Cortex of kidney (tissue), 1 donor: ENCODE data around the gene POLRMT.
"Not testable (repeated sequence)": the region's sequence is repeated elsewhere in the genome, so short reads cannot be mapped to it uniquely, and the experiment has no call there.

Experiments used
- DNase-seq: peaks from one replicate; lab custom pipeline; 2025; lab: John Stamatoyannopoulos, UW

Gene POLRMT

DNA sequence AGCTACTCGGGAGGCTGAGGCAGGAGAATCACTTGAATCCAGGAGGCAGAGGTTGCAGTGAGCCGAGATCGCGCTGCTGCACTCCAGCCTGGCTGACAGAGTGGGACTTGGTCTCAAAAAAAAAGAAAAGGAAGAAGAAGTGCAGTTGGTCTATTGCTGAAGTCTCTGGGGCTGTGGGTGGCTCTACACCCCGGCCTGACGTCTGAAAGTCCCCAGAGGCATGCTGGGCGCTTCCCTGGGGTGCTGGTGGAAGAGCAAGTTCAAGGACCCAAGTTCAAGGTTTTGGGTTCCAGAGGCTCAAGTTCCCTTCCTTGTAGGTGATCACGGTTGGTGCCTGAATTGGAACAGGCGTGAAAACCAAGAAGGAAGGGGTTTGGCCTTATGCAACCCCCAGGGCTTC lies 39.8 kb downstream of the POLRMT start:
- no peak for DNase-seq

- no peak for DNase-seq
Measured at GRCh38 chr19:593055-593454, 40.3 kb downstream of the POLRMT start.

DNA sequence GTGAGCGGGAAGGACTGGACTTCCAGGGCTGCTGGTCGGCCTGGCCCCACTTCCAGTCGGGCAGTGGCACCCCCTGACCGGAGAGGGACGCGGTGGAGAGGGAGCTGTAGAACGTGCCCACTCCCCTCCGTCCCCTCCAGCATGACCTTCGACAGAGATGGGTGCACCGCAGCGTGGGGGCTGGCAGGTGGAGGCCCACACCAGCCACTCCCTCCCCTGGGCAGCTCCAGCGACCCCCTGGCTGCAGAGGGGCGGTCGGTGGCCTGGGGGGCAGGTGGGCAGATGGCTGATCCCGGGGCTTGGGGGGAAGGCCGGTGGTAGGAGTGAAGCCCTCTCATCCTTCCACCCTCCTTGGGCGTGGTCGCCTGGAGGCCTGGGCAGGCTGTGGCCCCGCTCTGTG lies 41.2 kb downstream of the POLRMT start:
- no peak for DNase-seq

DNA sequence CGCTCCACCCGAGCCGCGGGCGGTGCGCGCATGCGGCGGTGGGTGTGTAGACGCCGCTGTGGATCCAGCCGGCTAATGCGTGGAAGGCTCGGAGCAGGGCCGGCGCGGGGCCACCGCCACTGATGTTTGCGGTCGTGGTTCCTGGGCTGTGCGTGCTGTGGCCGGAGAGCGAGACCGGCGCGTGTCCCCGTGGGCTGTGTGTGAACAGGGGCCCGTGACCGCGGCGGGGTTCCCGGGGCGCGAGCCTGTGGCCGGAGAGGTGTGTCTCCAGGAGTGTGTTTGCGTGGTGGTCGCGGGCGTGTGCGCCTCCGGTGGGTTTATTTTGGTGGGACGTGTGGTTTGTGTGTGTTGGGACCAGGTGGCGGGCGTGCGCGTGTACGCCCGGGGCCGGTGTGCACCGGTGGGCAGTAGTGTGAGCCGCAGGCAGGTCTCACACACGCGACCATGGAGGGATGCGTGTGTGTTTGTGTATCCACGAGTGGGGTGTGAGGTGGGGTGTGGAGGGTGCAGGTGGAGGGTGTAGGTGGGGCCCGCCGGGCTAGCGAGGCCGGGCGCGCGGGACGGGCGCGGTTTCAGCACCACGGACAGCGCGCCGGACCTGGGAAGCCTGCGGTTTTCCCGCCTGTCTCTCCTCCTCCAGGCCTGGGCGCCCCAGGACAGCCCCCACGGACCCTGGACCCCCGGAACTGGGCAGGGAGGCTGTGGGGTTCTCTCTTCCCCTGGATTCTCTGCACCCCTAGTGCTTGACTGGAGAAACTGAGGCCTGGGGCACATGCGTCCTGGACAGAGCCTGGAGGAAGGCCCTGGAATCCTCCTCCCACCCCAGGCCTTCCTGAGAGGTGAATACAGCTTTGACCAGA lies 42.0 kb downstream of the POLRMT start:
- no peak for DNase-seq

DNA sequence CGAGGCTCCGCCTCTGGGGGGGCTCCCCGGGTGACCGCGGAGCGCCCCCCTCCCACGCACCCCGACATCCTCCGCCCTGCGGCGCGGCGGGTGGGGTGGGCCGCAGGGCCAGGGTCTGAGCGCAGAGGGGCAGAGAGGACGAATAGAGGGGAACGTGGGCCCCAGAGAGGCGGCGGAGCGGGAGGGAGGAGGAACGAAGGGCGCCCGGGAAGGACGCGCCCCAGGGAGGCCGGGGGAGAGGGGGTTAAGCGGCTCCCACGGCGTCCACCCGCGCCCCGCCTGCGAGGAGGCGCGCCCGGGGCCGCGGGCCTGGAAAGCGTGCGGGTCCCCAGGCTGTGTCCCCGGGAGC lies 42.6 kb downstream of the POLRMT start:
- no peak for DNase-seq

DNA sequence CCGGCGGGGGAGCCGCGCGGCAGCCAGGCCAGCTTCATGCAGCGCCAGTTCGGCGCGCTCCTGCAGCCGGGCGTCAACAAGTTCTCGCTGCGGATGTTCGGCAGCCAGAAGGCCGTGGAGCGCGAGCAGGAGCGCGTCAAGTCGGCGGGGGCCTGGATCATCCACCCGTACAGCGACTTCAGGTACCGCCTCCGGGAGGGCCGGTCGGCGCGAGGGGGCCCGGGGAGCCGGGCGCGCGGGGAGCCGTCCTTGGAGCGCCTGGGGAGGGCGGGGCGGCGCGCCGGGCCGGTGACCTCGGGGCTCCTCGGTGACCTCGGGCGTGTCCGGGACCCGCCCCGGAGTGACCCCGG lies 43.0 kb downstream of the POLRMT start:
- DNase-seq, result no peak

DNA sequence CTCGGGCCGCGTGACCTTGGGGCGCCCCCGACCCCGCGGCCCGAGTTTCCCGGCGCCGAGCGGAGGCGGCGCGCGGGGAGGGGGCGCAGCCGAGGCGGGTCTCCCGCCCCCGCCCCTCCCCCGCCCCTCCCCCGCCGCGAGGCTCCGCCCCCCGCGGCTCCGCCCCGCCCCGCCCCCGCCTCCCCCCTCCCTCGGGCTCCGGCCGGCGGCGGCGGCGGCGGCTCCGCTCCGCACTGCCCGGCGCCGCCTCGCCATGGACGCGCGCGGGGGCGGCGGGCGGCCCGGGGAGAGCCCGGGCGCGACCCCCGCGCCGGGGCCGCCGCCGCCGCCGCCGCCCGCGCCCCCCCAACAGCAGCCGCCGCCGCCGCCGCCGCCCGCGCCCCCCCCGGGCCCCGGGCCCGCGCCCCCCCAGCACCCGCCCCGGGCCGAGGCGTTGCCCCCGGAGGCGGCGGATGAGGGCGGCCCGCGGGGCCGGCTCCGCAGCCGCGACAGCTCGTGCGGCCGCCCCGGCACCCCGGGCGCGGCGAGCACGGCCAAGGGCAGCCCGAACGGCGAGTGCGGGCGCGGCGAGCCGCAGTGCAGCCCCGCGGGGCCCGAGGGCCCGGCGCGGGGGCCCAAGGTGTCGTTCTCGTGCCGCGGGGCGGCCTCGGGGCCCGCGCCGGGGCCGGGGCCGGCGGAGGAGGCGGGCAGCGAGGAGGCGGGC lies 43.5 kb downstream of the POLRMT start, which contains the start of gene HCN2:
Gene HCN2 (plus strand): TSS at position 189 of the 703 bp plus-strand sequence. CDS start 65 bp downstream, at position 254.
- DNase-seq, result no peak

- DNase-seq, result no peak
Measured at GRCh38 chr19:588741-589692, 44.3 kb downstream of the POLRMT start.

DNA sequence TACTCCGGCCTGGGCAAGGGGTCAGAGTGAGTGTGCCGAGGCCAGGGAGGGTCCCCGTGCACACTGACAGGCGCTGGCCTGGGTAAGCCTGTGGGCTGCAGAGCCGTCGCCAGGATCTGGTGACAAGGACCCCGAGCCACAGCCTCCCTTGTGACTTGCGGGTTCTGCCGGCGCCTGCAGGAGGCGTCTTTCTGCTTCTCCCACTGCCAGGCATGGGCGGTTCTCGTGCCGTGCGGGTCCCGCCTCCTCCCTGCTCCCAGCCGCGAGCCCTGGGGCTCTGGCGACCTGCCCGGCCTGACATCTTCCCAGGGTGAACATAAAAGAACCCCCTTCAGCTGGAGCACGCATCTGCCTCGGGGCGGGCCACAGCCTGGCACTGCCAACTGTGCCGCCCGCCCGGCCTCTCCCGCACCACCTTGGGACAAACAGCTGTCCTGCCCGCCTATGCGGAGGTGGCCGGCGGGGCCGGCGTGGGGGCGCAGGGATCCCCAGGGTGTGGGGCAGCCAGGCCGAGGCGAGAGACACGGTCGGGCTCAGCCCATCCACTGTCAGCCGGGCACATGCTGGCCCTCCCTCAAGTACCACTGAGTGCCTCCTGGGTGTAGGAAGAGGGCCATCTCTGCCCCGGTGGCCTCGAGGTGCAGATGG lies 45.1 kb downstream of the POLRMT start:
- no peak for DNase-seq

DNA sequence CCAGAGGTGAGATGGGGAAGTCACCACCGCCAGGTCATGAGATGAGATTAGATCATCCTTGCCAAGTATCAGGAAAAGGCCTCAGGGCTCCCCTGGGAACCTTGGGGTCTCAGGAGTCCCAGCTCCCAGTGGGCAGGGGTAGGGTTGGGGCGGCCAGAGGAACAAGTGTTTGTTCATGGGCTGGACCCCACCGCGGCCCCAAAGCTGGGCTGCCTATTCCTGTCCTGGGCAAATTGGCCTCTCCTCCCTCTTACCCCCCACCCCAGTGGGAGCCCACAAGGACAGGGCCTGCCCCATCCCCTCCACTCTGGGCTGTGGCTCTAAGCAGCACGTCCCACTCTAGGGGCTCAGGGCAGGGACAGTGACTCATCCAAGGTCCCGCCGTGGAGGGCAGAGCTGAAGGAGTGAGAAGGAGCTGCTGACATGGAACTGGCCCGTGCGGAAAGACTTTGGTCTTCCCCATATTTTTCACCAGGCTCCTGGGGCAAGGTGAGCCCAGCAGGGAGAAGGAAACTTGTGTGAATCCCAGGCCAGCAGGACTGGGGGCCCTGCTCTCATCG lies 47.7 kb downstream of the POLRMT start:
- DNase-seq, result no peak

GRCh38 chr19:585146-585545 lies 48.2 kb downstream of the POLRMT start:
- DNase-seq, result not testable (repeated sequence)

GRCh38 chr19:584240-585001 lies 48.9 kb downstream of the POLRMT start:
- no peak for DNase-seq

DNA sequence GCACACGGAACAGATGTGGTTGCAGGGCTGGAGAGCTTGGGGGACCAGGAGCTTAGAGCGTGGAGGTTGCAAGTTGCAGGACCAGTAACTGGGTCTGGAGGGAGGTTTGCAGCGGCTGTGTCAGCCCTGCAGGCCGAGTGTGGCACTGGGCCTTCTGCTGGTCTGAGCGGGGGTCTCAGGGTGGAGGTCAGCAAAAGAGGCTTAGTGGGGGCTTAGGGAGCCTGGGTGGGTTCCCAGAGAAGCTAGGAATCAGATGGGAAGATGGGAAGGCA lies 49.4 kb downstream of the POLRMT start:
- DNase-seq, result no peak

GRCh38 chr19:583198-583967 lies 50.0 kb downstream of the POLRMT start:
- no peak for DNase-seq

DNA sequence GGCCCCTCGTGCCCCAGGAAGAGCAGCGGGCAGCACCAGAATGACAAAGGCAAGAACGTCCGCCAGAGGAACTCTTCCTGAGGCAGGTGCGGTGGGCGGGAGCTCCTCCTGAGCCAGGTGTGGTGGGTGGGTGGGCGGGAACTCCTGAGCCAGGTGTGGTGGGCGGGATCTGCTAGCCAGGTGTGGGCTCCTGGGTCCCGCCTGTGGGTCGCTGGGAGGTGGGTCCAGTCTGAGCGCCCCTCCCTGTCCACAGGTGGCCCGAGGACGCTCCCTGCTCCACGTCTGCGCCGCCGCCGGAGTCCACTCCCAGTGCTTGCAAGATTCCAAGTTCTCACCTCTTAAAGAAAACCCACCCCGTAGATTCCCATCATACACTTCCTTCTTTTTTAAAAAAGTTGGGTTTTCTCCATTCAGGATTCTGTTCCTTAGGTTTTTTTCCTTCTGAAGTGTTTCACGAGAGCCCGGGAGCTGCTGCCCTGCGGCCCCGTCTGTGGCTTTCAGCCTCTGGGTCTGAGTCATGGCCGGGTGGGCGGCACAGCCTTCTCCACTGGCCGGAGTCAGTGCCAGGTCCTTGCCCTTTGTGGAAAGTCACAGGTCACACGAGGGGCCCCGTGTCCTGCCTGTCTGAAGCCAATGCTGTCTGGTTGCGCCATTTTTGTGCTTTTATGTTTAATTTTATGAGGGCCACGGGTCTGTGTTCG lies 50.7 kb downstream of the POLRMT start:
- no peak for DNase-seq

DNA sequence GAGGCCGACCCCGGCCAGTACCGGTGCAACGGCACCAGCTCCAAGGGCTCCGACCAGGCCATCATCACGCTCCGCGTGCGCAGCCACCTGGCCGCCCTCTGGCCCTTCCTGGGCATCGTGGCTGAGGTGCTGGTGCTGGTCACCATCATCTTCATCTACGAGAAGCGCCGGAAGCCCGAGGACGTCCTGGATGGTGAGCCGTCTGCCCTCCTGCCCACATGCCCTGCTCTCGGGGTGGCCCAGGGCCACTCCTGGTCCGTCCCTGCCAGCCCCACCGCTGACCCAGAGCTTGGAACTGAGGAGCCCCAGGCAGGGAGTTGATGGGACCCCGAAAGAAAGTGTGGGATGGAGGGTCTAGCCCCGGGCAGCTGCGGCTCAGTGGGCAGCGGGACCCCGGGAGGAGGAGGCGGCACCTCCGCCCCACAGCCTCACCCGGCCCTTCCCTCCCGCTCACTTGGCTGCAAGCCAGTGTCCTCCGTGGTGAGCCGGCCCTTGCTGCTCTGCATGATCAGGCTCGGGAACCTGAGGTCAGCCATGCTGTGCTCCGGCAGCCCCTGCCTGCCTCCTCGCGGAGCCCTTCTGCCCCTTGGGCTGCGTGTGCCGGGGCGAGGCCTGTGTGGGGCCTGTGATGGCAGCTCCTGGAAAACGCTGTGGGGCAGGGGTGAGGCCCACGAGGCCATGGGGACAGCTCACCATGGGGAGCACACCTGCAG lies 51.8 kb downstream of the POLRMT start:
- no peak for DNase-seq

GRCh38 chr19:580274-580835 lies 53.0 kb downstream of the POLRMT start:
- DNase-seq, result no peak

DNA sequence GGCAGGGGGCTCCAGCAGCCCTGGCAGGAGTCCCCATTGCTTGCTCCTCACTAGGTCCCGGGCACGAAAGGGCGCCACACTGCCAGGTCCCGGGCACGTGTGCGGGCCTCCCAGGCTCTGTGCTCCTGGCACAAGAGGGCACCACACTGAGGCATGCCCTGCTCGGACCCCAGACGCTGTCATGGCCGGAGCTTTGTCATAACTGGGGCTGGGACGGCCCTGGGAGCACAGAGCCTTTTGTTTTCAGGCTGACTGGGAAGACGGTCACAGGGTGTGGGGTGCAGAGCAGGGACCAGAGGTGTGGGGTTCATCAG lies 53.5 kb downstream of the POLRMT start:
- no peak for DNase-seq
